HepG2 (cell line): ENCODE measurements around the gene ZCCHC24. TPM values are rescaled to one million over a fixed set of nuclear protein-coding genes. Genes with fewer than 3 reads are reported as not detected.

ENCODE experiments used
- ATAC-seq: fragments of 200-7000 bp; cut with Tn5 transposase; 3 replicates; pipeline ENCODE4 v1.9.1; 2020; ENCODE audit warnings: mild to moderate bottlenecking, moderate library complexity
- BruUV-seq: library from RNA; stranded (reverse); fragments of 400-500 nt; replicated peaks from 2 replicates; lab custom pipeline; 2021; lab: Mats Ljungman, UMichigan
- CTCF ChIA-PET: fragments of 300-600 bp; formaldehyde crosslinking; extraction: SDS; loops from one replicate; lab custom pipeline; 2021; ENCODE audit warnings: low total read pairs, inconsistent platforms, low intra/inter-chr PET ratio; lab: Yijun Ruan, JAX
- POLR2A ChIA-PET: fragments of 350-600 bp; sonication (Branson Sonifier 250); formaldehyde crosslinking; loops from one replicate; lab custom pipeline; 2020; ENCODE audit warnings: antibody characterized with exemption, inconsistent platforms; lab: Yijun Ruan, JAX
- DNase-seq: peaks from one replicate; pipeline ENCODE4 v3.0.0-alpha.2; 2015; ENCODE audit warnings: low spot score
- FAIRE-seq: peaks from 3 replicates; lab custom pipeline; 2011; peaks lifted over from hg19 to GRCh38; lab: Jason Lieb, UNC
- H2AFZ ChIP-seq: one replicate; pipeline ENCODE4 v1.6.1; 2011; ENCODE audit warnings: low read length, inconsistent platforms
- H3K27ac ChIP-seq: fragments of 300-600 bp; 3 replicates; pipeline ENCODE4 v1.8.0; 2011; ENCODE audit warnings: mixed run types, mild to moderate bottlenecking, mixed read lengths, low read length, inconsistent platforms; ENCODE audit not compliant: insufficient read depth; ENCODE audit errors: extremely low read length
- H3K27me3 ChIP-seq, 2 experiments: fragments of 200-600 bp in 1 of 2; 2 replicates in 1 of 2; 3 replicates in 1 of 2; pipeline versions ENCODE4 v1.6.0 to v1.8.0; 2011; ENCODE audit warnings: low read length in 2 of 2, mild to moderate bottlenecking in 2 of 2, moderate library complexity in 2 of 2, inconsistent platforms in 1 of 2; ENCODE audit not compliant: insufficient read depth in 2 of 2, control insufficient read depth in 1 of 2
- H3K36me3 ChIP-seq, 2 experiments: fragments of 200-600 bp in 1 of 2; replicated peaks in 1 of 2; 2 replicates in 1 of 2; 3 replicates in 1 of 2; pipeline versions ENCODE4 v1.5.1 to v1.8.0; 2011; ENCODE audit warnings: low read length in 2 of 2, inconsistent platforms in 1 of 2; ENCODE audit not compliant: insufficient read depth in 2 of 2, control insufficient read depth in 1 of 2
- H3K4me1 ChIP-seq: 2 replicates; pipeline ENCODE4 v1.5.1; 2012; ENCODE audit warnings: low read length, inconsistent platforms; ENCODE audit not compliant: insufficient read depth
- H3K4me2 ChIP-seq: 2 replicates; pipeline ENCODE4 v1.6.0; 2011; ENCODE audit warnings: low read depth, low read length, inconsistent platforms
- H3K4me3 ChIP-seq, 3 experiments: fragments of 200-600 bp in 1 of 3; sonication (generic), shearing (Covaris generic) in 1 of 3; replicated peaks in 1 of 3; 2 replicates each; pipeline ENCODE4 v1.5.1; 2011 to 2016; ENCODE audit warnings: low read length in 3 of 3, inconsistent platforms in 2 of 3, low read depth in 2 of 3, mild to moderate bottlenecking in 2 of 3, control low read depth in 1 of 3, mixed read lengths in 1 of 3; ENCODE audit not compliant: insufficient read depth in 1 of 3
- H3K79me2 ChIP-seq: one replicate; pipeline ENCODE4 v1.6.1; 2011; ENCODE audit warnings: low read length, inconsistent platforms; ENCODE audit not compliant: insufficient read depth
- H3K9ac ChIP-seq: 2 replicates; pipeline ENCODE4 v1.6.0; 2011; ENCODE audit warnings: mild to moderate bottlenecking, low read depth, low read length, inconsistent platforms; ENCODE audit not compliant: insufficient read depth
- H3K9me3 ChIP-seq: 2 replicates; pipeline ENCODE4 v1.5.1; 2012; ENCODE audit warnings: mild to moderate bottlenecking, low read length
- H4K20me1 ChIP-seq: 2 replicates; pipeline ENCODE4 v1.6.0; 2011; ENCODE audit warnings: inconsistent platforms, mild to moderate bottlenecking, low read length, moderate library complexity; ENCODE audit not compliant: insufficient read depth
- ETV5 ChIP-seq: IDR thresholded peaks from 2 replicates; pipeline ENCODE4 v1.6.1; 2018; ENCODE audit warnings: missing biosample characterization, missing genetic modification reagents, inconsistent platforms, borderline replicate concordance
- ZMYM3 ChIP-seq: sonication (generic); formaldehyde crosslinking; IDR thresholded peaks from 2 replicates; pipeline ENCODE4 v1.5.1; 2020; ENCODE audit warnings: mild to moderate bottlenecking, missing genetic modification reagents
- ZNF124 ChIP-seq: sonication (generic); formaldehyde crosslinking; IDR thresholded peaks from 2 replicates; pipeline ENCODE4 v1.4.0; 2020; ENCODE audit warnings: missing genetic modification reagents
- ZNF629 ChIP-seq: sonication (generic); formaldehyde crosslinking; conservative IDR thresholded peaks from 2 replicates; pipeline ENCODE4 v1.5.0; 2020; ENCODE audit warnings: missing genetic modification reagents
- WGBS: methylation state at CpG from one replicate; pipeline ENCODE4 v1.1.6; 2017; ENCODE audit warnings: low lambda C conversion rate; 5-methylcytosine and 5-hydroxymethylcytosine counted together
- in situ Hi-C: cut with HindIII; loops from 2 replicates; pipeline ENCODE4 v1.10.0; 2017; ENCODE audit warnings: low pct_unique_long_range_greater_than_20kb; ENCODE audit not compliant: extremely low pct_ligation_motif_present
- intact Hi-C: fragments of 100-400 bp; cut with micrococcal nuclease; formaldehyde crosslinking; loops from one replicate; pipeline ENCODE4 v1.10.0; 2022; ENCODE audit not compliant: unreplicated experiment
- polyA plus RNA-seq, 8 experiments: library from polyadenylated mRNA; depleted of rRNA in 3 of 8; stranded (reverse) in 7 of 8; unstranded in 1 of 8; fragments of >200 nt; fragmentation: Illumina TruSeq in 4 of 8; extraction: Trizol in 4 of 8; gene quantifications; 2 replicates each; pipeline versions ENCODE4 v1.2.1 to v1.2.3, GENCODE V29; 2011 to 2016; ENCODE audit warnings: low read depth in 4 of 8, missing spikeins in 1 of 8, mixed read lengths in 1 of 8; ENCODE audit not compliant: insufficient read depth in 1 of 8
- total RNA-seq, 5 experiments: library from RNA; depleted of rRNA; stranded (reverse); fragments of >200 nt; fragmentation: Illumina TruSeq; extraction: Trizol; gene quantifications; 2 replicates each; pipeline ENCODE4 v1.2.3, GENCODE V29; 2016; ENCODE audit warnings: low read depth in 1 of 5
- TF ChIP-seq, protein P1 (sequence below), 2 experiments: sonication (generic) in 1 of 2; formaldehyde crosslinking in 1 of 2; IDR thresholded peaks; 2 replicates each; pipeline versions ENCODE4 v1.4.0 to v1.6.1; 2016 to 2020; ENCODE audit warnings: borderline replicate concordance in 1 of 2, low read depth in 1 of 2, mild to moderate bottlenecking in 1 of 2, missing genetic modification reagents in 1 of 2

Gene ZCCHC24
- total and polyA plus RNA-seq, 2 of the 13 experiments (the other 11 are each of a cell fraction or from before 2014, with no cell fraction given), result 3.1 to 7.9 TPM

DNA sequence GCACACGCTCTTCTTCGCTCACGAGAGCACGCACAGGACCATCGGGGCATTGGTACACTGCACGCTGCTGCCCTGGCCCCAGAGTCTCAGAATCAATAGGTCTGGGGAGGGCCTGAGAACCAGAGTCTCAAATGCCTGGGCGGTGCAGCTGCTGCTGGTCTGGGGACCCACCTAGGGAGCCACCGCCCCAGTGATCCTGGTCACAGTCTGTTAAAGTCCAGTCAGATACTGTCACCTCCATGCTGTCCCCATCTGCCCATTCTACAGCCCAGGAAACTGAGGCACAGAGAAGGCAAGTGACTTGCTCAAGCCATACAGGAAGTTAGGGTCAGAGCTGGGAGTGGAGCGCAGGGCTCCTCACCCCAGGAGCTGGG is 38.0 kb downstream of the ZCCHC24 start:
- FAIRE-seq, result no peak

More for the DNA sequence above, 38.0 kb downstream of the ZCCHC24 start:
- no TSS peak for BruUV-seq
- Histone ChIP-seq H3K9ac (no peak overlapping the region), H4K20me1 (no peaks in the 10 kb centered on the region), H3K27ac (no peak overlapping the region), H3K79me2 (no peaks in the 10 kb centered on the region), H3K36me3 (no peaks in the 10 kb centered on the region), H3K4me2 (no peak overlapping the region), H3K4me1 (peaks cover 65% of the 10 kb centered on the region), H3K9me3 (no peaks in the 10 kb centered on the region), H2AFZ (no peak overlapping the region), H3K4me3 (no peak overlapping the region), H3K27me3 (no peaks in the 10 kb centered on the region)
- 95% methylated on average over 8 of the region's 9 CpGs for WGBS
- DNase-seq (no peak), ATAC-seq (no peak)
- intact Hi-C loops, result no loop called here
- in situ Hi-C loops, result no loop called here
- POLR2A ChIA-PET, result no interaction called here
- CTCF ChIA-PET, result no interaction called here
- TF ChIP-seq ZMYM3 (CRISPR knock-in tag), result peak; percentile 46; the same call in 1 of the 2 replicates
- peak; percentile 87 for TF ChIP-seq ZNF629 (CRISPR knock-in tag)
- no peak for TF ChIP-seq ETV5 (CRISPR knock-in tag)
- TF ChIP-seq, protein P1, sequence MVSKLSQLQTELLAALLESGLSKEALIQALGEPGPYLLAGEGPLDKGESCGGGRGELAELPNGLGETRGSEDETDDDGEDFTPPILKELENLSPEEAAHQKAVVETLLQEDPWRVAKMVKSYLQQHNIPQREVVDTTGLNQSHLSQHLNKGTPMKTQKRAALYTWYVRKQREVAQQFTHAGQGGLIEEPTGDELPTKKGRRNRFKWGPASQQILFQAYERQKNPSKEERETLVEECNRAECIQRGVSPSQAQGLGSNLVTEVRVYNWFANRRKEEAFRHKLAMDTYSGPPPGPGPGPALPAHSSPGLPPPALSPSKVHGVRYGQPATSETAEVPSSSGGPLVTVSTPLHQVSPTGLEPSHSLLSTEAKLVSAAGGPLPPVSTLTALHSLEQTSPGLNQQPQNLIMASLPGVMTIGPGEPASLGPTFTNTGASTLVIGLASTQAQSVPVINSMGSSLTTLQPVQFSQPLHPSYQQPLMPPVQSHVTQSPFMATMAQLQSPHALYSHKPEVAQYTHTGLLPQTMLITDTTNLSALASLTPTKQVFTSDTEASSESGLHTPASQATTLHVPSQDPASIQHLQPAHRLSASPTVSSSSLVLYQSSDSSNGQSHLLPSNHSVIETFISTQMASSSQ (IDR thresholded peaks at IDR 0.05; ENCODE audit: low read depth), result no peak
- TF ChIP-seq, protein P1 (CRISPR knock-in tag; IDR thresholded peaks at IDR 0.05; ENCODE audit: borderline replicate concordance), result 0 out of 2 replicates have a peak, but pooled peaks have one; percentile 23
- TF ChIP-seq ZNF124 (CRISPR knock-in tag), result no peak
